DOHH2 (cell line): Measurements from ENCODE around the gene SV2C.

Source experiments
- CTCF ChIP-seq: fragments of 200-600 bp; sonication (generic); IDR thresholded peaks from one replicate; pipeline ENCODE4 v1.5.1; 2014; ENCODE audit warnings: antibody characterized with exemption, mild to moderate bottlenecking, low read depth, low read length; ENCODE audit not compliant: poor library complexity, severe bottlenecking
- EZH2phosphoT487 ChIP-seq: fragments of 200-600 bp; sonication (generic); IDR thresholded peaks from 2 replicates; pipeline ENCODE4 v1.6.1; 2017; ENCODE audit warnings: borderline replicate concordance, mild to moderate bottlenecking, antibody characterized with exemption, low read length, moderate library complexity, mixed read lengths

- TF ChIP-seq CTCF = no peak
- TF ChIP-seq EZH2phosphoT487 = no peak
Measured at GRCh38 chr5:76216748-76217147, 133.6 kb downstream of the SV2C start.
